CD4-positive, alpha-beta memory T cell (primary cell): ENCODE measurements around the gene PLD1. TPM values are rescaled to one million over a fixed set of nuclear protein-coding genes. Genes with fewer than 3 reads are reported as not detected.

Experiments
- CTCF ChIA-PET: fragments of 350-600 bp; sonication (Branson Sonifier 250); formaldehyde crosslinking; loops from one replicate; lab custom pipeline; 2021; ENCODE audit warnings: inconsistent platforms; ENCODE audit not compliant: partially characterized antibody; lab: Charles Lee
- POLR2A ChIA-PET: fragments of 350-600 bp; sonication (Branson Sonifier 250); formaldehyde crosslinking; loops from one replicate; lab custom pipeline; 2021; ENCODE audit not compliant: partially characterized antibody; lab: Charles Lee
- DNase-seq, 5 donors: peaks; one replicate each; pipeline versions ENCODE4 v3.0.0 to v3.0.0-alpha.2; 2020 to 2022; ENCODE audit warnings: mixed read lengths in 1 of 5
- H3K27ac ChIP-seq: one replicate; pipeline ENCODE4 v1.7.0; 2013; ENCODE audit warnings: low read depth, low read length
- H3K27me3 ChIP-seq: 2 replicates; pipeline ENCODE4 v1.7.0; 2013; ENCODE audit warnings: mild to moderate bottlenecking, low read length, moderate library complexity; ENCODE audit not compliant: insufficient read depth
- H3K36me3 ChIP-seq: 2 replicates; pipeline ENCODE4 v1.7.0; 2013; ENCODE audit warnings: mild to moderate bottlenecking, low read length, moderate library complexity; ENCODE audit not compliant: insufficient read depth
- H3K4me1 ChIP-seq: 2 replicates; pipeline ENCODE4 v1.7.0; 2013; ENCODE audit warnings: mild to moderate bottlenecking, low read length, moderate library complexity; ENCODE audit not compliant: insufficient read depth
- H3K4me3 ChIP-seq, 2 donors: one replicate each; pipeline ENCODE4 v1.7.0; 2013; ENCODE audit warnings: low read length in 2 of 2, mild to moderate bottlenecking in 1 of 2
- H3K9me3 ChIP-seq, 2 donors: one replicate each; pipeline ENCODE4 v1.7.0; 2013; ENCODE audit warnings: low read length in 2 of 2, control low read depth in 1 of 2; ENCODE audit not compliant: control insufficient read depth in 1 of 2
- H3K27ac Mint-ChIP-seq, 7 donors: one replicate each; pipeline ENCODE4 v1.8.0; 2020 to 2021; ENCODE audit warnings: mixed read lengths in 7 of 7, mild to moderate bottlenecking in 6 of 7, inconsistent platforms in 3 of 7, moderate library complexity in 3 of 7
- H3K27me3 Mint-ChIP-seq, 2 donors: one replicate each; pipeline ENCODE4 v1.8.0; 2020 to 2021; ENCODE audit warnings: mixed read lengths in 2 of 2
- H3K36me3 Mint-ChIP-seq, 2 donors: one replicate each; pipeline ENCODE4 v1.8.0; 2020 to 2021; ENCODE audit warnings: mixed read lengths in 2 of 2, inconsistent platforms in 1 of 2, mild to moderate bottlenecking in 1 of 2
- H3K4me1 Mint-ChIP-seq, 4 donors: one replicate each; pipeline ENCODE4 v1.8.0; 2020 to 2021; ENCODE audit warnings: mixed read lengths in 4 of 4, mild to moderate bottlenecking in 1 of 4
- H3K4me3 Mint-ChIP-seq, 8 donors: one replicate each; pipeline ENCODE4 v1.8.0; 2020 to 2021; ENCODE audit warnings: mixed read lengths in 8 of 8, mild to moderate bottlenecking in 7 of 8, moderate library complexity in 6 of 8, inconsistent platforms in 3 of 8
- H3K9me3 Mint-ChIP-seq, 8 donors: one replicate each; pipeline ENCODE4 v1.8.0; 2020 to 2021; ENCODE audit warnings: mixed read lengths in 8 of 8, mild to moderate bottlenecking in 5 of 8, inconsistent platforms in 3 of 8, moderate library complexity in 1 of 8
- intact Hi-C: fragments of 100-400 bp; cut with micrococcal nuclease; formaldehyde crosslinking; loops from one replicate; pipeline ENCODE4 v1.15.1; 2023
- polyA plus RNA-seq, 2 donors: library from polyadenylated mRNA; unstranded; fragments of 300-500 nt; fragmentation: Illumina TruSeq; gene quantifications; one replicate each; pipeline ENCODE4 v1.2.3, GENCODE V29; 2021
- total RNA-seq, 2 experiments: library from RNA; stranded (reverse); gene quantifications; one replicate each; pipeline ENCODE4 v1.2.3, GENCODE V29; 2021

PLD1 gene
- total and polyA plus RNA-seq, 4 experiments from 2014 or later, result 1.2 to 2.0 (median 1.3) TPM; not detected in 1

- intact Hi-C loops, result no loop called here
- Histone ChIP-seq H3K4me3 (no peak overlapping the region), H3K27me3 (no peaks in the 10 kb centered on the region), H3K36me3 (no peaks in the 10 kb centered on the region), H3K9me3 (no peaks in the 10 kb centered on the region), H3K27ac (no peak overlapping the region), H3K4me1 (peaks cover 9% of the 10 kb centered on the region)
- H3K27me3 Mint-ChIP-seq, result no peaks in the 10 kb centered on the region
- H3K4me1 Mint-ChIP-seq, result peaks cover 11 to 22% (median 17%) of the 10 kb centered on the region in 4 donors
- CTCF ChIA-PET, result interaction anchor here (1.2 kb wide), 1 partner anchor 99 kb away, joined by 3 read pairs; no protein-coding TSS in a partner anchor
- no peaks in the 10 kb centered on the region for H3K36me3 Mint-ChIP-seq
- peaks cover 0 to 1% (median 0%) of the 10 kb centered on the region in 8 donors for H3K9me3 Mint-ChIP-seq
- DNase-seq, result no peak
- POLR2A ChIA-PET, result no interaction called here
- no peak overlapping the region for H3K4me3 Mint-ChIP-seq
- peak overlapping the region in 1 of 7 donors; percentile 14 for H3K27ac Mint-ChIP-seq
These were observed 252.0 kb downstream of the PLD1 start for GRCh38 chr3:171558188-171558696.

- DNase-seq, result no peak
- POLR2A ChIA-PET, result no interaction called here
- Mint-ChIP-seq H3K27ac (no peak overlapping the region), H3K4me1 (peaks cover 11 to 18% (median 15%) of the 10 kb centered on the region in 4 donors), H3K27me3 (no peaks in the 10 kb centered on the region), H3K9me3 (no peaks in the 10 kb centered on the region), H3K4me3 (no peak overlapping the region), H3K36me3 (no peaks in the 10 kb centered on the region)
- H3K4me1 ChIP-seq, result peaks cover 7% of the 10 kb centered on the region
- no peaks in the 10 kb centered on the region for H3K36me3 ChIP-seq
- H3K9me3 ChIP-seq, result no peaks in the 10 kb centered on the region
- H3K4me3 ChIP-seq, result no peak overlapping the region
- CTCF ChIA-PET, result interaction anchor here (1.2 kb wide), 1 partner anchor 98 kb away, joined by 3 read pairs; no protein-coding TSS in a partner anchor
- H3K27ac ChIP-seq, result no peak overlapping the region
- H3K27me3 ChIP-seq, result no peaks in the 10 kb centered on the region
- intact Hi-C loops, result no loop called here
These were observed 253.1 kb downstream of the PLD1 start for GRCh38 chr3:171557173-171557572.

- peaks cover 6 to 13% (median 10%) of the 10 kb centered on the region in 4 donors for H3K4me1 Mint-ChIP-seq
- no peaks in the 10 kb centered on the region for H3K27me3 Mint-ChIP-seq
- no peaks in the 10 kb centered on the region for H3K27me3 ChIP-seq
- no peak overlapping the region for H3K27ac ChIP-seq
- H3K36me3 ChIP-seq, result no peaks in the 10 kb centered on the region
- peaks cover 2% of the 10 kb centered on the region for H3K4me1 ChIP-seq
- intact Hi-C loops, result no loop called here
- no peaks in the 10 kb centered on the region for H3K9me3 ChIP-seq
- no peak for DNase-seq
- H3K9me3 Mint-ChIP-seq, result no peaks in the 10 kb centered on the region
- no peaks in the 10 kb centered on the region for H3K36me3 Mint-ChIP-seq
- no peak overlapping the region for H3K4me3 Mint-ChIP-seq
- H3K27ac Mint-ChIP-seq, result no peak overlapping the region
- ChIA-PET CTCF (interaction anchor here (1.2 kb wide), 1 partner anchor 97 kb away, joined by 3 read pairs; no protein-coding TSS in a partner anchor), POLR2A (no interaction called here)
- H3K4me3 ChIP-seq, result no peak overlapping the region
These were observed 253.6 kb downstream of the PLD1 start for GRCh38 chr3:171556574-171557145.

- Mint-ChIP-seq H3K4me1 (peaks cover 4 to 8% (median 6%) of the 10 kb centered on the region in 4 donors), H3K36me3 (no peaks in the 10 kb centered on the region), H3K27ac (peak overlapping the region in 2 of 7 donors; percentile 18 to 62), H3K9me3 (no peaks in the 10 kb centered on the region), H3K27me3 (no peaks in the 10 kb centered on the region), H3K4me3 (no peak overlapping the region)
- H3K27me3 ChIP-seq, result no peaks in the 10 kb centered on the region
- intact Hi-C loops, result no loop called here
- no peak overlapping the region for H3K27ac ChIP-seq
- POLR2A ChIA-PET, result no interaction called here
- no peaks in the 10 kb centered on the region for H3K36me3 ChIP-seq
- DNase-seq, result no peak
- no peaks in the 10 kb centered on the region for H3K9me3 ChIP-seq
- H3K4me1 ChIP-seq, result no peaks in the 10 kb centered on the region
- CTCF ChIA-PET, result no interaction called here
- no peak overlapping the region for H3K4me3 ChIP-seq
These were observed 254.1 kb downstream of the PLD1 start for GRCh38 chr3:171556148-171556547.

- DNase-seq, result no peak
- no peaks in the 10 kb centered on the region for H3K27me3 ChIP-seq
- H3K9me3 ChIP-seq, result no peaks in the 10 kb centered on the region
- Mint-ChIP-seq H3K4me3 (no peak overlapping the region), H3K9me3 (no peaks in the 10 kb centered on the region), H3K36me3 (no peaks in the 10 kb centered on the region), H3K4me1 (peaks cover 2 to 4% (median 3%) of the 10 kb centered on the region in 4 donors), H3K27ac (no peak overlapping the region), H3K27me3 (no peaks in the 10 kb centered on the region)
- H3K4me1 ChIP-seq, result no peaks in the 10 kb centered on the region
- no peak overlapping the region for H3K27ac ChIP-seq
- no peak overlapping the region for H3K4me3 ChIP-seq
- ChIA-PET CTCF (no interaction called here), POLR2A (no interaction called here)
- no peaks in the 10 kb centered on the region for H3K36me3 ChIP-seq
- intact Hi-C loops, result no loop called here
These were observed 257.2 kb downstream of the PLD1 start for GRCh38 chr3:171553086-171553485.

DNA sequence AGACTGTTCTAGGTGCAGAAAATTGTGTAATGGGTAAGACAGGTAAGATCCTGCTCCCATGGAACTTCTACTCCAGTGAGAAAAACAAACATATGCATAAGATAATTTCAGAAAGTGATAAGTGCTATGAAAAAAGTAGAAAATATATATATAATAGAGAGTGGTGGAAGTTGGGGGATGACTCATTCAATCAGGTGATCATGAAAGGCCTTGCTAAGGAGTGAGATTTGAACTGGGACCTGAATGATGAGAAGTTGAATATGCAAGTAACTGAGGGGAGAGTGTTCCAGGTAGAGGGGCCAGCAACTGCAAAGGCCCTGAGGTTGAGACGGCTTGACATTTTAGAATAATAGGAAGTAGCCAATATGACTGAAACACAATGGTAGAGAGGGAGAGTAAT lies 257.8 kb downstream of the PLD1 start:
- CTCF ChIA-PET, result no interaction called here

DNA sequence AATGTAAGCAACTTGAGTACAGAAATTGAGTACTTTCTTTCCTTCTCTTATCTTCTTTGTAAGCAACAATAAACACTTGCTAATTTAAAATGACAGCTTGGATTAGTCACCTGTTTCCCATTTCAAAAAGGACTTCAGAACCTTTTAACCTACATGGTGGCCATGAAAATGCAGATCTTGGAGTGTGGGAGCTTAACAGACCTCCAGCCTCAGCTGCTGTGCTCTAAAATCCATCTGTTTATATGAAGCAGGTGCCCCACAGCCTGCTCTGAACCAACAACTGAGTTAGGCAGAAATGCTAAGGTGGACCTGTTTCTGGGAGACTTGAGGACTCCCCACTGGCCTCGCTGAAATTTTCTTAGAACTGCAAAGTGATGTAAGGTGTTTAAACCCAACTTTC lies 259.0 kb downstream of the PLD1 start:
- Histone ChIP-seq H3K9me3 (no peaks in the 10 kb centered on the region), H3K27ac (no peak overlapping the region), H3K4me1 (no peaks in the 10 kb centered on the region), H3K36me3 (no peaks in the 10 kb centered on the region), H3K4me3 (no peak overlapping the region), H3K27me3 (no peaks in the 10 kb centered on the region)
- Mint-ChIP-seq H3K36me3 (no peaks in the 10 kb centered on the region), H3K27me3 (no peaks in the 10 kb centered on the region), H3K4me1 (peaks cover 0 to under 1% (median 0%) of the 10 kb centered on the region in 4 donors), H3K4me3 (no peak overlapping the region), H3K9me3 (no peaks in the 10 kb centered on the region), H3K27ac (no peak overlapping the region)
- intact Hi-C loops, result no loop called here
- ChIA-PET POLR2A (no interaction called here), CTCF (interaction anchor here (1.0 to 1.2 kb wide), 2 partner anchors 9 to 11 kb away, joined by 3 to 4 read pairs; no protein-coding TSS in a partner anchor)
- DNase-seq, result no peak

More for the DNA sequence above, 257.8 kb downstream of the PLD1 start:
- Mint-ChIP-seq H3K36me3 (no peaks in the 10 kb centered on the region), H3K9me3 (no peaks in the 10 kb centered on the region), H3K4me1 (peaks cover 0 to 4% (median 3%) of the 10 kb centered on the region in 4 donors), H3K4me3 (no peak overlapping the region), H3K27me3 (no peaks in the 10 kb centered on the region), H3K27ac (no peak overlapping the region)
- intact Hi-C loops, result no loop called here
- Histone ChIP-seq H3K4me1 (no peaks in the 10 kb centered on the region), H3K36me3 (no peaks in the 10 kb centered on the region), H3K27me3 (no peaks in the 10 kb centered on the region), H3K27ac (no peak overlapping the region), H3K4me3 (no peak overlapping the region), H3K9me3 (no peaks in the 10 kb centered on the region)
- no peak for DNase-seq
- POLR2A ChIA-PET, result no interaction called here
